SK-N-SH (cell line): ENCODE results near the gene ASF1B. TPM values are rescaled to one million over a fixed set of nuclear protein-coding genes. Genes with fewer than 3 reads are reported as not detected.

Experiments used
- CTCF ChIA-PET: fragments of 300-600, 350-600 bp; formaldehyde crosslinking; extraction: SDS; loops from one replicate; lab custom pipeline; 2021; lab: Yijun Ruan, JAX
- POLR2A ChIA-PET: fragments of 350-600 bp; sonication (Branson Sonifier 250); formaldehyde crosslinking; extraction: SDS; loops from one replicate; lab custom pipeline; 2020; ENCODE audit warnings: antibody characterized with exemption, inconsistent platforms; lab: Yijun Ruan, JAX
- DNase-seq: peaks from one replicate; pipeline ENCODE4 v3.0.0; 2012
- H2AFZ ChIP-seq: fragments of 200-600 bp; sonication (generic); 2 replicates; pipeline ENCODE4 v1.8.1; 2016; ENCODE audit warnings: antibody characterized with exemption, mild to moderate bottlenecking, low read depth
- H3F3A ChIP-seq: fragments of 200-600 bp; sonication (generic); replicated peaks from 2 replicates; pipeline ENCODE3; 2016; ENCODE audit warnings: antibody characterized with exemption, mild to moderate bottlenecking; ENCODE audit not compliant: insufficient read depth
- H3K27ac ChIP-seq, 2 experiments: fragments of 200-500 bp in 1 of 2; fragments of 200-600 bp in 1 of 2; sonication (Bioruptor generic) in 1 of 2; sonication (generic), shearing (Covaris generic) in 1 of 2; 2 replicates each; pipeline versions ENCODE4 v1.5.1 to v1.6.1; 2014 to 2016; ENCODE audit warnings: low read depth in 2 of 2, inconsistent platforms in 1 of 2, low read length in 1 of 2, mild to moderate bottlenecking in 1 of 2, mixed read lengths in 1 of 2
- H3K27me3 ChIP-seq: fragments of 200-600 bp; sonication (generic), shearing (Covaris generic); 2 replicates; pipeline ENCODE4 v1.6.1; 2016; ENCODE audit warnings: mixed run types; ENCODE audit not compliant: insufficient read depth
- H3K36me3 ChIP-seq, 2 experiments: fragments of 200-500 bp in 1 of 2; fragments of 200-600 bp in 1 of 2; sonication (Bioruptor generic) in 1 of 2; sonication (generic) in 1 of 2; replicated peaks in 1 of 2; 2 replicates each; pipeline versions ENCODE3 to v1.5.1; 2014 to 2016; ENCODE audit warnings: low read length in 1 of 2, mild to moderate bottlenecking in 1 of 2; ENCODE audit not compliant: insufficient read depth in 2 of 2, control insufficient read depth in 1 of 2
- H3K4me1 ChIP-seq, 2 experiments: fragments of 200-500 bp in 1 of 2; fragments of 200-600 bp in 1 of 2; sonication (Bioruptor generic) in 1 of 2; sonication (generic), shearing (Covaris generic) in 1 of 2; 2 replicates each; pipeline versions ENCODE4 v1.5.1 to v1.6.1; 2014 to 2016; ENCODE audit warnings: low read depth in 1 of 2, low read length in 1 of 2, mixed run types in 1 of 2; ENCODE audit not compliant: insufficient read depth in 2 of 2, control insufficient read depth in 1 of 2
- H3K4me2 ChIP-seq: fragments of 200-600 bp; sonication (generic), shearing (Covaris generic); 2 replicates; pipeline ENCODE4 v1.6.1; 2017; ENCODE audit warnings: mixed run types
- H3K4me3 ChIP-seq, 2 experiments: fragments of 200-500 bp in 1 of 2; fragments of 200-600 bp in 1 of 2; sonication (Bioruptor generic) in 1 of 2; sonication (generic), shearing (Covaris generic) in 1 of 2; 2 replicates each; pipeline versions ENCODE4 v1.5.1 to v1.8.1; 2014 to 2016; ENCODE audit warnings: low read depth in 2 of 2, inconsistent platforms in 1 of 2, low read length in 1 of 2, mild to moderate bottlenecking in 1 of 2, mixed read lengths in 1 of 2, moderate library complexity in 1 of 2
- H3K79me2 ChIP-seq: fragments of 200-600 bp; sonication (generic); 2 replicates; pipeline ENCODE4 v1.8.1; 2017; ENCODE audit warnings: mild to moderate bottlenecking; ENCODE audit not compliant: insufficient read depth
- H3K9ac ChIP-seq: fragments of 200-600 bp; sonication (generic); 2 replicates; pipeline ENCODE4 v1.6.1; 2017; ENCODE audit warnings: mixed run types
- H3K9me2 ChIP-seq: fragments of 200-600 bp; sonication (generic); 2 replicates; pipeline ENCODE4 v1.6.1; 2017; ENCODE audit warnings: mixed run types
- H3K9me3 ChIP-seq: fragments of 200-600 bp; sonication (generic); 2 replicates; pipeline ENCODE4 v1.6.1; 2017; ENCODE audit warnings: mixed run types, mild to moderate bottlenecking, moderate library complexity
- H4K20me1 ChIP-seq: fragments of 200-600 bp; sonication (generic); 2 replicates; pipeline ENCODE4 v1.6.1; 2017; ENCODE audit warnings: mild to moderate bottlenecking, mixed run types; ENCODE audit not compliant: insufficient read depth
- CHD2 ChIP-seq: fragments of 150-350 bp; IDR thresholded peaks from 2 replicates; pipeline ENCODE4 v1.6.1; 2018; ENCODE audit warnings: low read length; ENCODE audit not compliant: partially characterized antibody
- EP300 ChIP-seq, 2 experiments: IDR thresholded peaks; 2 replicates each; pipeline versions ENCODE4 v1.4.0 to v1.6.1; 2012; ENCODE audit warnings: borderline replicate concordance in 1 of 2, low read depth in 1 of 2, low read length in 1 of 2
- FOSL2 ChIP-seq: IDR thresholded peaks from 2 replicates; pipeline ENCODE4 v1.4.0; 2012; ENCODE audit warnings: low read depth, mild to moderate bottlenecking, moderate library complexity, borderline replicate concordance
- FOXJ3 ChIP-seq: sonication (generic); formaldehyde crosslinking; IDR thresholded peaks from 2 replicates; pipeline ENCODE4 v1.5.1; 2020; ENCODE audit warnings: mild to moderate bottlenecking, missing genetic modification reagents
- FOXM1 ChIP-seq: IDR thresholded peaks from 2 replicates; pipeline ENCODE4 v1.4.0; 2012; ENCODE audit warnings: low read depth, mild to moderate bottlenecking
- GABPA ChIP-seq: IDR thresholded peaks from 2 replicates; pipeline ENCODE4 v1.4.0; 2012; ENCODE audit warnings: low read depth, mild to moderate bottlenecking
- IRF3 ChIP-seq: fragments of 150-350 bp; IDR thresholded peaks from 2 replicates; pipeline ENCODE4 v1.6.1; 2016; ENCODE audit warnings: mild to moderate bottlenecking, low read depth, low read length
- MAX ChIP-seq: IDR thresholded peaks from 2 replicates; pipeline ENCODE4 v1.4.0; 2012; ENCODE audit warnings: low read depth
- MEF2A ChIP-seq: IDR thresholded peaks from 2 replicates; pipeline ENCODE4 v1.4.0; 2012; ENCODE audit warnings: low read depth, borderline replicate concordance
- NRF1 ChIP-seq: IDR thresholded peaks from 2 replicates; pipeline ENCODE4 v1.6.1; 2012; ENCODE audit warnings: low read depth, mild to moderate bottlenecking, low read length
- PBX3 ChIP-seq: IDR thresholded peaks from 2 replicates; pipeline ENCODE4; 2012
- REST ChIP-seq: IDR thresholded peaks from 2 replicates; pipeline ENCODE4 v1.6.1; 2012; ENCODE audit warnings: mild to moderate bottlenecking, low read depth, low read length, moderate library complexity
- RXRA ChIP-seq: IDR thresholded peaks from 2 replicates; pipeline ENCODE4 v1.4.0; 2012; ENCODE audit warnings: low read depth, mild to moderate bottlenecking, borderline replicate concordance
- SIN3A ChIP-seq: IDR thresholded peaks from 2 replicates; pipeline ENCODE4 v1.6.1; 2012; ENCODE audit warnings: low read depth, mild to moderate bottlenecking, low read length, moderate library complexity, borderline replicate concordance
- TEAD4 ChIP-seq: IDR thresholded peaks from 2 replicates; pipeline ENCODE4 v1.4.0; 2012; ENCODE audit warnings: mild to moderate bottlenecking, borderline replicate concordance; ENCODE audit not compliant: insufficient read depth
- USF1 ChIP-seq: IDR thresholded peaks from 2 replicates; pipeline ENCODE4 v1.4.0; 2012; ENCODE audit warnings: low read depth, borderline replicate concordance
- USF2 ChIP-seq: fragments of 150-350 bp; IDR thresholded peaks from 2 replicates; pipeline ENCODE4 v1.6.1; 2017; ENCODE audit warnings: antibody characterized with exemption, low read length, low read depth, borderline replicate concordance
- YY1 ChIP-seq: IDR thresholded peaks from 2 replicates; pipeline ENCODE4 v1.4.0; 2012; ENCODE audit warnings: low read depth, mild to moderate bottlenecking
- WGBS: methylation state at CpG from one replicate; pipeline ENCODE4 v1.1.6; 2017; ENCODE audit warnings: low lambda C conversion rate; 5-methylcytosine and 5-hydroxymethylcytosine counted together
- polyA plus RNA-seq, 3 experiments: library from polyadenylated mRNA; depleted of rRNA; stranded (reverse); fragments of >200 nt; gene quantifications; 2 replicates each; pipeline ENCODE4 v1.2.3, GENCODE V29; 2012

ASF1B gene
- polyA plus RNA-seq, 1 of the 3 experiments (the other 2 are of a cell fraction) = 19.0 TPM

GRCh38 chr19:14177496-14178074, 41.2 kb upstream of the ASF1B start:
- H2AFZ ChIP-seq = no peak overlapping the region
- H3K9me2 ChIP-seq = no peaks in the 10 kb centered on the region
- H3K4me3 ChIP-seq = no peak overlapping the region
- no peaks in the 10 kb centered on the region for H3K9me3 ChIP-seq
- ChIA-PET POLR2A (no interaction called here), CTCF (interaction anchor here (1.3 kb wide), 1 partner anchor 171 kb away, joined by 5 read pairs; no protein-coding TSS in a partner anchor)
- H3K4me2 ChIP-seq = no peak overlapping the region
- H3K27me3 ChIP-seq = no peaks in the 10 kb centered on the region
- H3K36me3 ChIP-seq = no peaks in the 10 kb centered on the region
- peak; percentile 6 for DNase-seq
- H3K27ac ChIP-seq = no peak overlapping the region
- no peaks in the 10 kb centered on the region; a peak in 1 of 4 replicates for H3K4me1 ChIP-seq
- 94% methylated on average over 6 of the region's 23 CpGs for WGBS
- no peaks in the 10 kb centered on the region for H3F3A ChIP-seq
- no peaks in the 10 kb centered on the region for H4K20me1 ChIP-seq
- TF ChIP-seq PBX3 (no peak), GABPA (no peak), IRF3 (no peak), FOXM1 (no peak), RXRA (no peak)
- no peak overlapping the region for H3K9ac ChIP-seq
- H3K79me2 ChIP-seq = no peaks in the 10 kb centered on the region

GRCh38 chr19:14175351-14175792, 39.0 kb upstream of the ASF1B start:
- no peaks in the 10 kb centered on the region for H3K79me2 ChIP-seq
- H3K9me3 ChIP-seq = no peaks in the 10 kb centered on the region
- no peaks in the 10 kb centered on the region for H3F3A ChIP-seq
- no peaks in the 10 kb centered on the region for H4K20me1 ChIP-seq
- H3K36me3 ChIP-seq = peaks cover 0 to 3% of the 10 kb centered on the region in 2 experiments
- no peak overlapping the region for H3K4me2 ChIP-seq
- TF ChIP-seq NRF1 = no peak
- no peak for TF ChIP-seq RXRA
- no peak for TF ChIP-seq FOXJ3 (CRISPR knock-in tag)
- TF ChIP-seq MAX = no peak
- TF ChIP-seq SIN3A = no peak
- no peak for TF ChIP-seq USF2
- TF ChIP-seq FOXM1 = no peak
- TF ChIP-seq TEAD4 = no peak
- TF ChIP-seq CHD2 = no peak
- TF ChIP-seq USF1 = no peak
- no peak for TF ChIP-seq MEF2A
- no peak for TF ChIP-seq EP300 (IDR thresholded peaks at IDR 0.05; ENCODE audit: borderline replicate concordance in 1 of 2, low read depth in 1 of 2, low read length in 1 of 2)
- TF ChIP-seq REST = no peak
- TF ChIP-seq FOSL2 = no peak
- no peak for TF ChIP-seq GABPA
- no peak for TF ChIP-seq YY1
- ChIA-PET CTCF (no interaction called here), POLR2A (no interaction called here)
- H3K4me1 ChIP-seq = no peaks in the 10 kb centered on the region
- no peak overlapping the region for H3K4me3 ChIP-seq
- no peak overlapping the region for H3K9ac ChIP-seq
- 94% methylated on average over 6 of the region's 6 CpGs for WGBS
- H3K9me2 ChIP-seq = no peaks in the 10 kb centered on the region
- no peak overlapping the region for H3K27ac ChIP-seq
- no peak overlapping the region for H2AFZ ChIP-seq
- DNase-seq = no peak
- no peaks in the 10 kb centered on the region for H3K27me3 ChIP-seq
